ENCODE results near the gene NR1D1.

NR1D1 gene

DNA sequence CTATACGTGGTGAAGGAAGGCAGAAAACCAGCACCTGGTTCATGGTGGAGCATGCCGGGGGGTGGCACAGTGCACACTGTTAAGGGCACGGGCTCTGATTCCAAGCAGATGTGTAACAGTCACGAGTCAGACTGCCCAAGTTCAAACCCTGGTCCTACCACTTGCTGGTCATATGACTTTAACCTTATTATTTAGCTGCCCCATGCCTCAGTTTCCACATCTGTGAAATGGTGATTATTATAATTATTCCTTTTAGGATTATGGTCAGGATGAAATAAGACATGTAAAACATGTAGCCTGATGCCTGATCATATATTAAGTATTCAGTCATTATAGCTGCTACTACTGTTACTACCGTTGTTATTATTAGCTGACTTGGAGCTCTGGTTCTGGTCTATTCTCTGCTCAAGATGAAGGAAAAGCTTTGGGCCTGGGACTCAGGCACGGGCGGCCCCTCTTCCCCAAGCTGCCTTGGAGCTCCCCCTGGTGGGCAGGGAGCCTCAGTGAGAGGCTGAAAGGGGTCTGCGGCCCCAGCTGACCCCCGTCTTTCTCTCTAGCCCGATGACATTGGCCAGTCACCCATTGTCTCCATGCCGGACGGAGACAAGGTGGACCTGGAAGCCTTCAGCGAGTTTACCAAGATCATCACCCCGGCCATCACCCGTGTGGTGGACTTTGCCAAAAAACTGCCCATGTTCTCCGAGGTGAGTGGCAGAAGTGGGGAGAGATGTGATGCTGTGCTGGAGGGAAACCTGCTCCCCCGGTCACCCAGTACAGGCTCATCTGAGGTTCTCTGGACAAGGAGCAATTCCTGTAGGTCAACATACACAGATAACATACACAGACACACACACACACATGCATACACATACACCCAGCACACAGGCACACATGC lies 14.0 kb downstream of the NR1D1 start:
- Mint-ChIP-seq H3K27me3 (no peaks in the 10 kb centered on the region), H3K36me3 (ENCODE audit: low read depth) (peaks cover 57% of the 10 kb centered on the region), H3K9me3 (no peaks in the 10 kb centered on the region), H3K4me1 (ENCODE audit: low read depth) (no peaks in the 10 kb centered on the region), H3K27ac (no peak overlapping the region), H3K4me3 (no peak overlapping the region)
- intact Hi-C loops (cut with micrococcal nuclease): loop anchor here (10.0 kb wide), 1 partner anchor 52 kb away; no protein-coding TSS in a partner anchor

- H3K9me3 Mint-ChIP-seq: no peaks in the 10 kb centered on the region
- H3K27ac Mint-ChIP-seq: no peak overlapping the region
- intact Hi-C loops (cut with micrococcal nuclease): loop anchor here (10.0 kb wide), 1 partner anchor 50 kb away; no protein-coding TSS in a partner anchor
- H3K36me3 Mint-ChIP-seq (ENCODE audit: low read depth): peaks cover 46% of the 10 kb centered on the region
- H3K4me1 Mint-ChIP-seq (ENCODE audit: low read depth): no peaks in the 10 kb centered on the region
- no peaks in the 10 kb centered on the region for H3K27me3 Mint-ChIP-seq
- no peak overlapping the region for H3K4me3 Mint-ChIP-seq
These were observed 15.9 kb downstream of the NR1D1 start for GRCh38 chr17:40084477-40084876.

DNA sequence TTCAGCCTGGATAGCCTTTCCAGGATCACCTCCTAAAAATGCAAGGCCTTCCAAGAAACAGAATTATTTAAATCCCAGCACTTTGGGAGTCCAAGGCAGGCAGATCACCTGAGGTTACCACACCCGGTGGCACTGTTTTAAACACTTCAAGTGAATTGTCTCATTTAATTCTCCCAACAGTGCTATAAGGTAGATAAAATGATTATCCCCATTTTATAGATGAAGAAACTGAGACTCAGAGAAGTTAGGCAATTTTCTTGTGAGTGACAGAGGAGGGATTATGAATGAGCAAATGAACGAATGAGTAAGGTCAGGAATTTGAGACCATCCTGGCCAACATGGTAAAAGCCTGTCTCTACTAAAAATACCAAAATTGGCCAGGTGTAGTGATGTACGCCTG lies 20.8 kb downstream of the NR1D1 start:
- no peaks in the 10 kb centered on the region for H3K27me3 Mint-ChIP-seq
- H3K27ac Mint-ChIP-seq: no peak overlapping the region

GRCh38 chr17:40076591-40076990 lies 23.8 kb downstream of the NR1D1 start:
- Mint-ChIP-seq H3K27ac (no peak overlapping the region), H3K9me3 (no peaks in the 10 kb centered on the region), H3K36me3 (ENCODE audit: low read depth) (peaks cover 5% of the 10 kb centered on the region), H3K27me3 (no peaks in the 10 kb centered on the region), H3K4me3 (no peak overlapping the region), H3K4me1 (ENCODE audit: low read depth) (peaks cover 58% of the 10 kb centered on the region)
- intact Hi-C loops (cut with micrococcal nuclease): no loop called here

More for the DNA sequence above, 20.8 kb downstream of the NR1D1 start:
- Mint-ChIP-seq H3K4me1 (ENCODE audit: low read depth) (peaks cover 32% of the 10 kb centered on the region), H3K36me3 (ENCODE audit: low read depth) (peaks cover 14% of the 10 kb centered on the region), H3K4me3 (no peak overlapping the region), H3K9me3 (no peaks in the 10 kb centered on the region)
- intact Hi-C loops (cut with micrococcal nuclease): no loop called here

DNA sequence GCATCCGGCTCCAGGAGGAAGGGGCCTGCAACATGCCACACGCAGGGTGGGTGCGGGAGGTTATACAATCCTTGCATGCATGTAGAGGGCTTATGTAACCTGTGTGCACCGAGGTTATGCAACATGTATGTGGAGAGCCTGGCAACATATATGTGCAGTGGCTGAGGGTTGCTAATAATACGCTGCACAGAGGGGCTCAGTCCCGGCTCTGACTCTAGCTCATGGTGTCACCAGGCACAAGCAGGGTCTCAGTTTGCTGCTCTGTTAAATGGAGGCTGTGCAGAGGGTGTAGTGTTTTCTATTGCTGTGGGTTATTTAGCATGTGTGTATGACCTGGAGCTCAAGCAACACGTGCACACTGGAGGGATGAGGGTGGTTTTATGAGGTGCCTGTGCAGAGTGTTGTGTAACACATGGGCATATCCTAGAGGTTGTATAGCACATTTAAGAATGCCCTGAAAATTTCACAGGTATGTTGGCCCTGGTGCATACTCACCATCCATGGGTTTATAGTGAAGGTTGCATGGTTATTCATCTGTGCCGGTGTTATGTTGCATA lies 24.4 kb downstream of the NR1D1 start:
- Mint-ChIP-seq H3K4me1 (ENCODE audit: low read depth) (peaks cover 64% of the 10 kb centered on the region), H3K9me3 (no peaks in the 10 kb centered on the region), H3K4me3 (no peak overlapping the region), H3K27me3 (peaks cover 4% of the 10 kb centered on the region), H3K27ac (peak overlapping the region; percentile 76), H3K36me3 (ENCODE audit: low read depth) (peaks cover 5% of the 10 kb centered on the region)
- intact Hi-C loops (cut with micrococcal nuclease): loop anchor here (1.0 kb wide), 1 partner anchor 22 kb away; the partner anchor contains the start of gene MED24

DNA sequence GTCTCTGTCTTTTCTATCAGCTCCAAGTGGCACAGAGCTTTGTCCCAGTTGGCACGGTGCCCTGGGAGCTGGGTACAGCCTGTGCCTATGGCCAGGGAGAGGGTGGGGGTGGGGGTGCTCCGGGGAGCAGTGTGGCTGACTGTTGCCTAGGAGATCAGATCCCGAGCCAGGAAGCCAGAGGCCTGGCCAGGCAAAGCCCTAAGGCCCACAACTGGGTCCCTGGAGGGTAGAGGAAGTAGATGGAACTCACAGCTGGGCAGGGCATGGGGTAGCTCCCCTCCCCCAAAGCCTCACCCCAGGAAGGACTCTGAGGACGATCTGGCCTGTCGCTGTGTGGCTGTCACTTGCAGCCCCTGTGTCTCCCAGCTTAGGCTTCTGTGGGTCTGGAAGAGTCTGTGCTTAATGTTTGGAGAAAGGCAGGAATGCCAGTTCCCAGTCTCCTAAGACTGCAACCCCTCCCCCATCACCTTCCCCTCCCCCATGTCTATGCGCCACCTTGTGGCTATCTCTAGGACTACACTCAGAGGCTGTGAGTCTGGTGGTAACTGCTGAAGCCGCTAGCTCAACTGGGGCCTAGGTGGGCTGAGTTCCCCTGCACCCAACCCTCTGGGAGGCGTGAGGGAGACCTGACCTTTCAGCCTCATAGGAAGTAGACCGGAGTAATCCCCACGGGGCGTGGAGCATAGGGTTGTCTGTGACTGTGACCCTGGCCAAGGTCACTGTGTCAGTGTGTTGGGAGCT lies 25.0 kb downstream of the NR1D1 start:
- peaks cover 10% of the 10 kb centered on the region for H3K27me3 Mint-ChIP-seq
- no peaks in the 10 kb centered on the region for H3K9me3 Mint-ChIP-seq
- peaks cover 5% of the 10 kb centered on the region for H3K36me3 Mint-ChIP-seq (ENCODE audit: low read depth)
- intact Hi-C loops (cut with micrococcal nuclease): loop anchor here (1.0 kb wide), 1 partner anchor 21 kb away; the partner anchor contains the start of gene MED24
- peak overlapping the region; percentile 13 for H3K4me3 Mint-ChIP-seq
- H3K4me1 Mint-ChIP-seq (ENCODE audit: low read depth): peaks cover 70% of the 10 kb centered on the region
- peak overlapping the region; percentile 76 for H3K27ac Mint-ChIP-seq

GRCh38 chr17:40074871-40075200 lies 25.6 kb downstream of the NR1D1 start:
- Mint-ChIP-seq H3K27me3 (peaks cover 16% of the 10 kb centered on the region), H3K9me3 (no peaks in the 10 kb centered on the region), H3K4me3 (no peak overlapping the region), H3K27ac (peak overlapping the region; percentile 76), H3K4me1 (ENCODE audit: low read depth) (peaks cover 76% of the 10 kb centered on the region), H3K36me3 (ENCODE audit: low read depth) (peaks cover 5% of the 10 kb centered on the region)
- intact Hi-C loops (cut with micrococcal nuclease): loop anchor here (1.0 kb wide), 1 partner anchor 21 kb away; the partner anchor contains the start of gene MED24

GRCh38 chr17:40074175-40074512 lies 26.2 kb downstream of the NR1D1 start:
- H3K4me1 Mint-ChIP-seq (ENCODE audit: low read depth): peaks cover 83% of the 10 kb centered on the region

GRCh38 chr17:40073454-40074174 lies 26.8 kb downstream of the NR1D1 start:
- Mint-ChIP-seq H3K9me3 (no peaks in the 10 kb centered on the region), H3K36me3 (ENCODE audit: low read depth) (peaks cover under 1% of the 10 kb centered on the region), H3K4me3 (no peak overlapping the region), H3K4me1 (ENCODE audit: low read depth) (peaks cover 88% of the 10 kb centered on the region), H3K27me3 (peaks cover 22% of the 10 kb centered on the region), H3K27ac (no peak overlapping the region)
- intact Hi-C loops (cut with micrococcal nuclease): no loop called here

More at GRCh38 chr17:40074175-40074512, 26.2 kb downstream of the NR1D1 start:
- no peak overlapping the region for H3K4me3 Mint-ChIP-seq
- peaks cover 21% of the 10 kb centered on the region for H3K27me3 Mint-ChIP-seq
- H3K36me3 Mint-ChIP-seq (ENCODE audit: low read depth): peaks cover 5% of the 10 kb centered on the region
- no peaks in the 10 kb centered on the region for H3K9me3 Mint-ChIP-seq
- intact Hi-C loops (cut with micrococcal nuclease): no loop called here
- H3K27ac Mint-ChIP-seq: no peak overlapping the region

DNA sequence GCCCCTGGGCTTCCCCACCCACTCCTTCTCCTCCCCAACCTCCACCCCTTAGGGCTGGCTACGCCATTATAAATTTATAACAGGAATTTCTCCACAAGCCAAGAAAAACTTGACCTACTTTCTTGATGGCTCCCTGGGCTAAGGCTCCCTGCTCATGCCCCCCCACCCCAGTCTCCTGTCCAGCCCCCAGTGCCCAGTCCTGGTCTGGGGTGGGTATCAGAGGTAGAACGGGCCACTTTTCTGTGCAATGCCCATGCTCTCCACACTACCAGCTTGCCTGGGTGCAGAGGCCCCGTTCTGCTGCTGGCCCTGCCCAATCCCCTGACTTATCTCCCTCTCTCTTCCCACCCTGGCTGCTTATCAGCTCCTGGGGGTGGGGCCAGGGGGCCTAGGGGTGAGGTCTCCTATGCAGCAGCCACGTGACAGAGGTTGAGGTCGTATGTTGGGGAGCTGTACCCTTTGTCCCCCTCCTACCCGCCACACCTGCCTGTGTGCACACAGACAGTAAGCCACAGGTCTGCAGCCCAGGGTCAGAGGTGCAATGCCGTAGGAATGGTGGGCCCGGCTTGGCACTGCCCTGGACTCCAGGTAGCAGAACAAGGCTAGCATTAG lies 27.5 kb downstream of the NR1D1 start:
- no peak overlapping the region for H3K4me3 Mint-ChIP-seq
- no peaks in the 10 kb centered on the region for H3K9me3 Mint-ChIP-seq
- H3K36me3 Mint-ChIP-seq (ENCODE audit: low read depth): no peaks in the 10 kb centered on the region
- intact Hi-C loops (cut with micrococcal nuclease): no loop called here
- peaks cover 92% of the 10 kb centered on the region for H3K4me1 Mint-ChIP-seq (ENCODE audit: low read depth)
- H3K27me3 Mint-ChIP-seq: peaks cover 22% of the 10 kb centered on the region
- H3K27ac Mint-ChIP-seq: peak overlapping the region; percentile 8

- peaks cover 91% of the 10 kb centered on the region for H3K4me1 Mint-ChIP-seq (ENCODE audit: low read depth)
- no peak overlapping the region for H3K4me3 Mint-ChIP-seq
- H3K27ac Mint-ChIP-seq: peak overlapping the region; percentile 8
- intact Hi-C loops (cut with micrococcal nuclease): no loop called here
- H3K27me3 Mint-ChIP-seq: peaks cover 25% of the 10 kb centered on the region
- H3K36me3 Mint-ChIP-seq (ENCODE audit: low read depth): no peaks in the 10 kb centered on the region
- H3K9me3 Mint-ChIP-seq: no peaks in the 10 kb centered on the region
These were observed 28.2 kb downstream of the NR1D1 start for GRCh38 chr17:40072040-40072734.

GRCh38 chr17:40071313-40072039 lies 28.9 kb downstream of the NR1D1 start:
- Mint-ChIP-seq H3K4me1 (ENCODE audit: low read depth) (peaks cover 90% of the 10 kb centered on the region), H3K27me3 (peaks cover 25% of the 10 kb centered on the region), H3K9me3 (no peaks in the 10 kb centered on the region), H3K36me3 (ENCODE audit: low read depth) (no peaks in the 10 kb centered on the region), H3K27ac (peak overlapping the region; percentile 53), H3K4me3 (no peak overlapping the region)
- intact Hi-C loops (cut with micrococcal nuclease): no loop called here
